NCI-H2227 treated with DMSO at 0.1 percent for 48 hours (cell line): ENCODE measurements around the gene CUX1.
A peak's percentile ranks its signal among the peaks of the same experiment; 100 is the strongest.
"Not testable (repeated sequence)": the region's sequence is repeated elsewhere in the genome, so short reads cannot be mapped to it uniquely, and the experiment has no call there.

Experiments
- DNase-seq: peaks from one replicate; lab custom pipeline; 2025; lab: John Stamatoyannopoulos, UW

Gene CUX1

DNA sequence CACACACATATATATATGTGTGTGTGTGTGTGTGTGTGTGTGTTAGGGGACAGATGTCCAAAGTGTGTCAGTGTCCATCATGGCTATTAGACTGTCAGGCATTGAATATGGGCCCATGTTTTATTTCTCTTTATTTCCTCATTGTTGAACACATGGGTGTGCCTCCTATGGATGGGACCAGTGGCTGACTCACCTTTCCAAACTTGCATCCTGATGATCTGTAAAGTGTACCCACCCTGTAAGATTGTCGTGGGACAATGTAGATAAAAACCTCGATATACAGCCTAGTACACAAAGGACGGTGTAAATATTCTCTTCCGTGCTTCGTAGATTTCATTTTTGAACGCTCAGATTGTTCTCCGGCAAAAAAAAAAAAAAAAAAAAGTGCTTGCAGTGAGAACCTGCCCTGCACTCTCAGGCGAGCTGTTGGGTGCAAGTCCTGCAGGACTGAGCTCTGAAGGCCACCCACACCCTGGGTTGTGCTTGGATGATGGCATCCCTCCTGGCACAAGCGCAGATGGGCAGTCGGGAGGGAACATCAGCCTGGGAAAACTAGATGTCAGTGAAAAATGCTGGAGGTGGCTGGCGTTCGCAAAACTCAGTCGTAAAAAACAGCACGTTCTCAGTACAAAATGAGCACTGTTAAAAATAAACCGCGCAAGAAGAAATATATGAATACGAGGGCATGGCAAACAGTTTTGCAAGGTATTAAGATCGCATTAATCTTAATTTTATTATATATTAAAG lies 166.9 kb downstream of the CUX1 start:
- DNase-seq: no peak

DNA sequence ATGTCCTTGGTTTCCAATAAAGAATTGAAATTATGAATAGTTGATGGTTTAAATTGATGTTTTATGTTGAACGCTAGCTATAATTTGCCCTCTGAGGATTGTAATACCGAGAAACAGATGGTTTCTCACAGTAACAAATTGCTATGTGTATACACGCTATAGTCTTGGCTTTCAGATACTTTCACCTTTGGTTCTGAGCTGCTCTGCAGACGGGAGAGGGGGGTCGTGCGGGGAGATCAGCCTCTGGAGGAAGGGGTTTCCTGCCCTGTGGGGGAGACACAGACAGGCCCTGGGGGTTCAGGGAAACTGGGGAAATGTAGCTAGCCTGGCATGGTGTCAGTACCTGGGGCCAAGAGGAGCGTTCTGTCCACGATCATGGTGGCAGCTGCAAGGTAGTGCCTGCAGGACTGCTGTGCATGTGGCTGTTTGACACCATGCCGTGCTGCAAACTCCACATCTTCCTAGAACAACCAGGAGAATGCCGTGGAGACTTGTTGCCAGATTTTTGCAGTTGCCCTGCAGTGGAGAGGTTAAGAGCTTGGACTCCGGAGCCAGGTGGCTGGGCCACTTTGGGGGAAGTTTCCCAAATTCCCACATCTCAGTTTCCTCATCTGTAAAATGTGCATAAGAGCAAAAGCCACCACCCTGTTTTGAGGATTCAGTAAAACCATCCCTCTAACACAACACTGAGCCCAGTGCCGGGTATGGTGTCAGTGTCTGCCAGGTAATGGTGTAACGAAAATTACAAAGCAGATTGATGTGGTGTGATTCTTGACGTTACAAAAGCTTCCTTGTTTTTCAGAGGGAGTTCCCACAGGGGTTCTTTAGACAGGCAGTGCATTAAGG lies 167.9 kb downstream of the CUX1 start:
- peak; percentile 74 for DNase-seq

DNA sequence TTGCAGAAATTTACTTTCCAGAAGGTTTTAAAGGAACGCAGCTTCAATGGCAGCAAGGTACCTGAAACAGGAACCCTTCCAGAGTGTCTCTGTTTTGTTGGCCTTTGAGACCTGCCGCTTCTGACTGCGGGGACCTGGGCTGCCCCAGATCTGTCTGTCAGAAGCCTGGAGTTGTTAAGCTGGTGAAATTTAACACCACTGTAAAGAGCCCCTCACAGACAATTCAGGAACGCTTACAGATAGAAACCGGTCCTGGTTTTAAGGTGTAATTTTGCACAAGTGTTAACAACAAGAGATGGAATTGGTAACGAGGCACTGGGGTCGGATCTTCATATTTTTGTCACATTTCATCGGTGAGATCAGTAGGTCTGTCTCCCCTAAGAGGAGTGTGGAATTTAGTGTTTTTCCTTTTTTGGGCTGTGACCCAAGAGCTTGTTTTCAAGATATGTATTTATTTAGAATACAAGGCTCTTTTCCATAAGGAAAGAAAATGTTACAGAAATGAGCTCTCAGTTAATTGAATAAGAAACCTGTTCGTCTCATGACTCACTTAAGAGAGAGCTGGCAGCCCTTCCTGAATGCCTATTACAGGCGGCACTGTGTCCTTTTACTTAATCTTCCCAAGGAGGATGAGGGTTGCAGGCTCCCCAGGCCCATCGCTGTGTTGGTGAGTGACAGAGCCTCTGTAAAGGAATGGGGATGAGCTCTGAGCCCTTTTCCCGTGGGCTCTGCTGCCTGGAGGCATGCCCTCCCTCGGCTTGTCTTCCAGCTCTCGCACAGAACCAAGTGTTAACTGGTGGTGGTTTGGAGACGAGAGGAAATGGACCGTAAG lies 168.7 kb downstream of the CUX1 start:
- DNase-seq: peak; percentile 33

DNA sequence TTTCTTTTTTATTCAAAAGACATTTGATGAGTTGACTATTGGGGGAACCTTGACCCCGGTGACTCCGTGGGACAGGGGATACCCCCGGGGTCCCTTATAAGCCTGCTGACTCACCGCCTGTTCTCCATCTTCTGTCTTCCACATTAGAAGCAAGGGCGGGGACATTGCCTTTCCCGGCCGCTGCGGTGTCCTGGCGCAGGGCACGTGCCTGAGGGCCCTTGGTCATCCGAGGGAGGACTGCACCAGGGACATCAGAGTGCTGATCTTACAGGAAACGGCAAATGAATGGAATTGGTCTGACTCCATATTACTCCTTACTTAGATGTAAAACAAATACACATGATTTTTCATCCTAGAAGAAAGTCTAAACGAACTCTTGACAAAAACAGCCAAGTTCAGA lies 170.1 kb downstream of the CUX1 start:
- DNase-seq: no peak

DNA sequence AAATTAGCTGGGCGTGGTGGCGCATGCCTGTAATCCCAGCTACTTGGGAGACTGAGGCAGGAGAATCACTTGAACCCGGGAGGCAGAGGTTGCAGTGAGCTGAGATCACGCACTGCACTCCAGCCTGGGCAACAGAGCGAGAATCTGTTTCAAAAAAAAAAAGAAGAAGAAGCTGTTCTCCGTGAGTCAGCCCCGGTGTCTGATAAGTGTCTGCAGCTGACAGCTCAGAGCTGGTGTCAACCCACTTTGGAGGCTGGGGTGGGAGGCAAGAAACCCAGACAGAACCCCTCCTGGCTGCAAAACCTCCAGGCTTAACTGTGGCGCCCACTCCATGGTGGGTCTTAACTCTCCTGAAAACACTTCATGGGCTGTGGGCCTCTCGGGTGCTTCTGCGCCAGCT lies 170.6 kb downstream of the CUX1 start:
- DNase-seq: not testable (repeated sequence)

DNA sequence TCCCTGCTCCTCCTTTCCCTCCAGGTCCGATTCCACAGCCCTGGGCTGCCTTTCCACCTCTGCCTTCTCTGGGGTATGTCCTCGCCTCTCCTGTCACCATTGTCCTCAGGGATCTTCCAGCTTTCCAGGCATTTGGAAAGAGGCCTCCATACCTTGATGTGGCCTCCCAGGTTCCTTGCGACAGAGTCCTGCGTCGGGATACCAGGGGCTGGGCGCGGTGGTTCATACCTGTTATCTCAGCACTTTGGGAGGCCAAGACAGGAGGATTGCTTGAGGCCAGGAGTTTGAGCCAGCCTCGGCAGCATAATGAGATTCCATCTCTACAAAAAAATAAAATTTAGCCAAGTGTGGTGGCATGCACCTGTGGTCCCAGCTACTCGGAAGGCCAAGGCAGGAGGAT lies 171.1 kb downstream of the CUX1 start:
- no peak for DNase-seq

DNA sequence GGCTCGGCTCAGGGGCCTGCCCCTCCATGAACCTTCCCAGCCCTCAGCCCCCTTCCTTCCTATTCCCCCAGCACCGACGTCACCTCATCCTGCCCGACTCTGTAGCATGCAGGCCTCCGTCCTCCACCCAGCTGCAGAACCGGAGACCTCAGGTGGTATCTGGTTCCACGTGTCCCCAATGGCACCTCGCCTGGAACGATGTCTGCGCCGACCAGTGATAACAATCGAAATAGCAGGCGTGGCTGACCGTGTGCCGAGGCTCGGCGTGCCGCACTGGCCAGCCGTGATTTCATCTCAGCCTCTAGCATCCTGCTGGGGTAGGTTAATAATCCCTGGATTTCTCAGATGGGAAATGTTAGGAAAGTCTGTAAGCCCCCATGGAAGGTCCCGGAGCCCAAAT lies 171.7 kb downstream of the CUX1 start:
- no peak for DNase-seq

DNA sequence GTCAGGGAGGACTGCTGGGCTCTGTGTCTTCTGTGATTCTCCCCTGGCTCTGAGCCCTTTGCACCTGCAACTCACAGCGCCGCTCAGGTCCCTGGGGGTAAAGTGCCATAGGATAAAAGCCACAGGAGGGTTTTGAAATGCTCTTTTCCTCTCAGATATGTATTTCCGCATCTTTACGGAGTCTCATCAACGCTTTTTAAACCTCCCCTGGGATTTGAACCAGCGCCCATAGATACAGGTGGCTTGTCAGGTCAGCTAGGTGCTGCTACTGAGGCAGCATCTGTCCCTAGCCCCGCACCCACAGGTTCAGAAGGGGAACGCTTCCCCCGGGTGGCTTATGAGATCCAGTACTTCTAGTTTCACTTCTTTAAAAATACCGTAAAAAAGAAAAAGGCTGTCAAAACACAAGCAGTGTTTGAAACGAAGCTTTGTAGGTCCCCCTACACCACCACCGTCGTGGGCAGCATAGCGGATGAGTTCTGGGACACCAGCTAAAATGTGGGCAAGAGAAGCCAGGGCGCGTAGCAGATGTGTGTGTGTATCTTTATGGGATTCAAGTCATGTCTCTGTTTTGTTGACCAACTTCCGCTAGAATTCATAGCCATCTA lies 173.5 kb downstream of the CUX1 start:
- DNase-seq: no peak

DNA sequence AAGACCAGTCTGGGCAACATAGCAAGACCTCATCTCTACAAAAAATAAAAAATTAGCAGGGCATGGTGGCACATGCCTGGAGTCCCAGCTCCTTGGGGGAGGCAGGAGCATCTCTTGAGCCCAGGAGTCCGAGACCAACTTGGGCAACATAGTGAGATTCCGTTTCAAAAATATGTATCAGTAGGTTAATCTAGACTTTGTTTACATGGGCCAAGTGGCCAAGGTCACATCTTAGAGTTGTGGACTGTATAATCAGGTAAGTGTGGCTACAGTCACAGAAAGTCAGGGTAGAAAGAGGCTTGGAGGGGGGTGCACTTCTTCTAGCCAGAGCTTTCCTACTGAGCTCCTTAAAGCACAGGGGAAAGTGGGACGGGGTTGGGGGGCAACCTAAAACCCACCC lies 174.4 kb downstream of the CUX1 start:
- no peak for DNase-seq

DNA sequence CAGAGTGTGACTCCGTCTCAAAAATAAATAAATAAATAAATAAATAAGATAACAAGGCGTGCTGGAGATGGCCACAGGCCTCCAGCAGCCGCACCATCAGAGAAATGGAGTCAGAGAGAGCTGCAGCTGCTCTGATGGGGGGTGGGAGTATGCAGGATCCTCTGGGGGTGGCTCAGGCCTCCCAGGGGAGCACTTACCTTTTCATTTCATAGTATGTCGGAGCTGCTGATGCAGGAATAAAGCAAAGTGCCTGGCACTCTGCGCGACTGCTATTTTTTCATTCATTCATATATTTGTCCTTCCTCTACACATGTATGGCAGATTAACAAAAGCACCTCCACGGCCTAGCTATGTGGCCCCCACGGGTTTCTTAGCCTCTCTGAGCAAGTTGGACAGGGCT lies 175.9 kb downstream of the CUX1 start:
- no peak for DNase-seq

DNA sequence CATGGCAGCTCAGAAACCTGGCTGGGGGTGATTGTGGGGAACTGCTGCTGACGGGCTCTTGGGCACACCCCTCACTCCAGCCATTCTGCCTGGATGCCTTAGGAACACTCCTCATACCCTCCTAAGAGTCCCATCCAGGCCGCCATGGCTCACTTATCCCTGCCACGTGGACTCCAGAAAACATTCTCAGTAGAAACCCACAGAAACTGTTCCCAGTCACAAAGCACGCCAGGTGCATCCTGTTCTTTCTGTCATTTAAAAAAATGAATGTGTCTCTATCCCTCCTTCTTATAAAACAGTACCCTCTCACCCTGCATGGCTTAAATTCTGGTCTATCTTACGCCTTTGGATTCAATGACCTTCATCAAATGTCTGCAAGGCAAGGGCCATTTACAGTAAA lies 177.7 kb downstream of the CUX1 start:
- DNase-seq: no peak

DNA sequence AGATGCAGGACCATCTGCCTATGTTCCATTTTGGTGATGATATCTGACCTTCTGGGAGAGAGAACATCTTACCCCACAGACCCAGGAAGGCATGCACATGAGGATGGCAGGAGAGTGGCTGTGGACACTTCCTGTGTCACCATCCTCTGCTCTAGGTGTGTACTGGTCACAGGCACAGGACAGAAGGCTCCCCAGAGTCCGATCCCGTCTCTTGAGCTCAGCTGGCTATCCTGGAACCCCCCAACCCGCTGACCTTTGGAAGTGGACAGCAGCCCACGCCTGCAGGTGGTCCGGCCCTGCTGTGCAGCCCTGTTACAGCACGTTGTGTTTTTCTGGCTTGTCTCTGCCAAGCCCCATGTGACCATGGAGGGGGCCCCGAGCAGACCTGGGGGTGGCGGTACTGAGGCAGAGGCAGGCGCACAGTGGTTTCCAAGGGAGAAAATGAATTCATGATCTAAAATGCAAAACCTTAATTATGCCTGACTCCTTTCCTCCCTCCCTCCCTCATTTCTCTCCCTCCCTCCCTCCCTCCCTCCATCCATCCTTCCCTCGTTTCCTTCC lies 178.8 kb downstream of the CUX1 start:
- DNase-seq: no peak

DNA sequence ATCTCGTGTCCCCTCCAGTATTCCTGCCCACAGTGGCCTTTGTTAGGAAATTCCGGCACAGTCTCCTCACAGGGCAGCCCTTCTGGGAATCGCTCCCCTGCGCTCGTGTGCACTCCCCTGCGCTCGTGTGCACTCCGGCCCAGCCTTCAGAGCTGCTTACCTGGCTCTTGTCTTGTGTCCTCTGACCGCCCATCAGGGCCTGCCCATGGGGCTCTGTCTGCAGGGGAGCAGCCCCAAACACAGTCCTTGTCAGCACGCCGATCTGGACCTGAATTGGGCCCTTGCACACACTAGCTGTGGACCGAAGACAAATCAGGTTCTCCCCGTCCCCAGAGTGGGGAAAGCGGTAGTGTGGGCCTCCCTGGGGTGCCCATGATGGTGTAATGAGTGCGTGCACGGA lies 179.4 kb downstream of the CUX1 start:
- no peak for DNase-seq

DNA sequence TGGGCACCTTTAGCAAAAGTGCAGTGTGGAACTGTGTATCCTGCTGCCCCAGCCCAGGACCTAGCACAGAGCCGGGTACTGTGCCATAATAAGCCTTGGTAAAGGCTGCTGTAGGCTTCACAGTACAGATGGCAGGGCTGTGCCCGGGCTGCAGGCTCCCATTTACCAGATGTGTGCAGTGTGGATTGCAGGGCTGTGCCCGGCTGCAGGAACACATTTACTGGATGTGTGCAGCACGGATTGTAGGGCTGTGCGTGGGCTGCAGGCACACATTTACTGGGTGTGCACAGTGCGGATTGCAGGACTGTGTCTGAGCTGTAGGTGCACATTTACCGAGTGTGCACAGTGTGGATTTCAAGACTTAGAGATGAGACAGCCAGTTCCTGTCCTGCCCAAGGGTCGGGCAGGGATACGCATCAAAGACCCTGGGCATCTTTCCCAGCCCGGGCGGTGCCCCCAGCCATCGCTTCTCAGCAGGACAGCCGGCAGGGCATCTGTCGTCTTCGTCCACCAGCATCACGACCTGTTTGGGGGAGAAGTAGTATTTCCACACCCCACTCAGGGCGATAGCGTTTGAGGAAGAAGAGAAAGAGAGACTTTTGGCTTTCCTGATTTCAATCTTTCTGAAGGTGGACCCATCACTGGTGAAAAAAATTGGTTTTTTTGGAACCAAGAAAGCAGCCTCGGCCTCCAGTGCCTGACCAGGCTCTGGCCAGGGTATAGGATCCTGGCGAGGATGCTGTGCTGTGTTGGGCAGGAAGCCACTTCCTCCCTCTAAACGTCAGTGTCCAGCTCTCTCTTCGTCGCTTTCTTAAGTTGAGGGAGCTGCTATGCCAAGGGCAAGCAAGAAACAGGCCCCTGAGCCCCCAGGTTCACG lies 180.8 kb downstream of the CUX1 start:
- no peak for DNase-seq

DNA sequence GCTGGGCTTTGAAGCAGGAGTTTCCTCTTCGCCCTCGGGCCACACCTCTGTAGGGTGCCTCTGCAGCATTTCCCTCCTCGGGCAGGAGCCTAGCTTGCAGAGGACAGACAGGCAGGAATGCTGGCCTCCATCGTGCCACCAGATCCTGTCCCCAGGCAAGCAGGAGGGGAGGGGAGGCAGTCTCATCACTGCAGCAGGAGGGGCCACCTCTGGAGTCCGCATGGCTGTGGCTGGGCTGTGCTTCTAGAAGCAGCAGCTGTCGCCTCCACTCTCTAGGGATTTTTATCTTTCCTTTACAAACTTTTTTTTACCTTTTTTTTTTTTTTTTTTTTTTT lies 181.4 kb downstream of the CUX1 start:
- DNase-seq: no peak

DNA sequence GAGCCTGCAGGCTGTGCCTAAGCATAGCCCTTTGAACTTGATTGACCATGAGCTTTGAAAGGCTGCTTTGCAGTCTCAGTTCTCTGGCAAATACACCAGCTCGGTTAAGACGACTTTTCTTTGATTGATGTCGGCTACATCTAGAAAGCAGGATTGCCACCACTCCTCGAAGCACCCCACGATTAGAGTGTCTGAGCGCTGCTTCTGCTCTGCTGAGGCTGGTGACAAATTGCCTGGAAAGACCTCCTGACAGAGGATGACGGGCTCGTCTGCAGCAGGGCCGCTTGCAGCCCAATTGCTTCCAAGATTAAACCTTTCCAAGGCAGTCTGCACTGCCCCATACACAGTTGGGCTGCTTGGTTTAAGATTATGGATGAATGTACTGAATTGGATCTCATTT lies 182.0 kb downstream of the CUX1 start:
- DNase-seq: peak; percentile 14

DNA sequence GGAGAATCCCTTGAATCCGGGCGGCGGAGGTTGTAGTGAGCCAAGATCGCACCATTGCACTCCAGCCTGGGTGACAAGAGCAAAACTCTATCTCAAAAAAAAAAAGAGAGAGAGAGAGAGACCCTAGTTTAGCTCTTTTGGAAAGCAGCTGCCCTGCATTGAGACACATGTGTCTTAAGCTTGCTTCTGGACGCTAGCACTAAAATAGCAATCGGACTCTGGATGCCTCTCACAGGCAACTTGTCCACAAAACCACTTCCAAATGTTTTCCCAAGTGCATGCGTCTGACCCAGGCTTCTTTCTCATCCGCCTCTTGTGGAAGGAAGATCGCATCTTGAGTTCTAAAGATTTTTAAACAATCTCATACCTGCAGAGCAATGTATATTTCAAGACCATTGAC lies 182.7 kb downstream of the CUX1 start:
- DNase-seq: no peak

DNA sequence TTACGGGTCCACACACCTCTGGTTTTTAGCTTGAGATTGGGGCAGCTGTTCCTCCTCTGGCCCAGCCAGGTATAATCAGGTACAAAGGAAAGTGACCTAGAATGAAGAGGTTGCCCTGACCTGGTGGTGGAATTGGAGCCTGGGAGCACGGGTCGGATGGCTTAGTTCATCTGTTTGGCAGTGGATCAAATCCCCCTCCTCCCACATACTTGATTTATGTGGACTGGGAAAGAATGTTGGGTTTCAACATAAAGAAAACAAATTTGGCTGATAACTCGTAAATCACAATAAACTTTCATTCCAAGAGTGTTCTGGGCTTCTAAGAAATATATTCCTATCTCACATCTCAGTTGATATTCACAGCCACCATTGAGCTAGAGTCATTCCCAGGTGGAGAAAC lies 186.8 kb downstream of the CUX1 start:
- no peak for DNase-seq

DNA sequence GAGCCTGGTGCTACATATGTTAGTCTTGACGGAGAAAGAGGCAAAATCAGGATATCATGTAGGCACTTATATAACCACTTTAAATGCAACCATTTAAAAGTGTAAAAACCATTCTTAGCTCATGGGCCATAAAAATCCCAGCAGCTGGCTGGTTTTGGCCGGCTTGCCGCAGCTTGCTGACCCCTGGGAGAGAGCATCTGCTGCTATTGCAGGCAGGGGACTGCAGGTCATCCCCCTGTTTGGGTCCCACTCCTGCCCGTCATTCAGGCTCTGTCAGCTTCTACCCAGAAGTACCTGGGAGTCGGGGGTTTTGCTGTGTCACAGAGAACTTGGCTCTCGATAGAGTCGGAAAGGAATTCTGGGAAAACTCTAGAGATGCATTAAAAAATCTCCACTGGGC lies 187.4 kb downstream of the CUX1 start:
- no peak for DNase-seq

DNA sequence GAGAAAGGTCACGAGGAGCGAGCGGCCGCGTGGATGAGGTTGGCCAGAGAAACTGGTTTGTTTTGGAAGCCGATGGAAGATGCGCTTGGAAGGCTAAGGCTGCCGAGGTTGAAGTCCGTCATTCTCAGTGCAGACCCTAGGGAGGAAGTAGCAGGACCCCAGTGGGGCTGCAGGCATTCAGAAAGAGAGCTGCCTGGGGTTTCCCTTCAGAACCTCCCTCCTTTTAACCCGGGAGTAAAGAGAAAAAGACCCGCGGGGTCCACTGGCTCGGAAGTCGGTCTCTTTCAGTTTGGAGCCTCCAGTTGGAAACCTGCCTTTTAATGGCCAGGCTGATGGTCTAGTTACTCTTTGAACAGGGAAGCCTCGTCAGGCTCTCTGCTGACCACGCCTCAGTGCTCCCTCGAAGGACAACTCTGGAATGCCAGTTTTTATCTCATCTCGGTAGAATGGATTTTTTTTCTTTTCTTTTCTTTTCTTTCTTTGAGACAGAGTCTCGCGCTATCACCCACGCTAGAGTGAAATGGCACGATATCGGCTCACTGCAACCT lies 188.6 kb downstream of the CUX1 start:
- no peak for DNase-seq

DNA sequence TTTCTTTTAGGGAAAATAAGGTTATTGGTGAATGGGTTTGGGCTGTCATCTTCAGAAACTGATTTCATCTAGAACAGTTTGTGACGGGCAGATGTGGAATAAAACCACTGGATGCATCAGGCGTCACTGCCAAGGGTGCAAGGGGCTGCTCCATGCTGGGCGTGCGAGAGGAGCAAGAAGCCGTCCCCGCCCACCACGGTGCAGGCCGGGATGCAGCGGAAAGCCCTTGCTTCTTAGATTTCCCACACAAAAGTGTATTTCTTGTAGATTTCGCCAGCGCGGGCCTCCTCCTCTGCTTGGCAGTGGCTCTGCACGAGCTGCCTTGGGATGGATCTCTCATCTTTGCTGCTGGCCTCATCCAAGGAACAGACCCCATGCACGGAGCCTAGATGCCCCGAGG lies 189.3 kb downstream of the CUX1 start:
- DNase-seq: no peak
